Breast epithelium (tissue), 3 donors: ENCODE results near the gene IL20RA.

Experiments
- CTCF ChIP-seq, 3 donors: fragments of 450-650 bp; IDR thresholded peaks; one replicate each; pipeline ENCODE4 v1.5.1; 2016 to 2017; ENCODE audit warnings: antibody characterized with exemption in 3 of 3, mild to moderate bottlenecking in 3 of 3, moderate library complexity in 3 of 3
- POLR2A ChIP-seq: fragments of 450-650 bp; IDR thresholded peaks from one replicate; pipeline ENCODE4 v1.6.1; 2016; ENCODE audit warnings: antibody characterized with exemption, mild to moderate bottlenecking, moderate library complexity
- POLR2AphosphoS5 ChIP-seq, 3 donors: sonication (generic); formaldehyde crosslinking; IDR thresholded peaks; one replicate each; pipeline ENCODE4 v1.6.1; 2017; ENCODE audit warnings: antibody characterized with exemption in 3 of 3

DNA sequence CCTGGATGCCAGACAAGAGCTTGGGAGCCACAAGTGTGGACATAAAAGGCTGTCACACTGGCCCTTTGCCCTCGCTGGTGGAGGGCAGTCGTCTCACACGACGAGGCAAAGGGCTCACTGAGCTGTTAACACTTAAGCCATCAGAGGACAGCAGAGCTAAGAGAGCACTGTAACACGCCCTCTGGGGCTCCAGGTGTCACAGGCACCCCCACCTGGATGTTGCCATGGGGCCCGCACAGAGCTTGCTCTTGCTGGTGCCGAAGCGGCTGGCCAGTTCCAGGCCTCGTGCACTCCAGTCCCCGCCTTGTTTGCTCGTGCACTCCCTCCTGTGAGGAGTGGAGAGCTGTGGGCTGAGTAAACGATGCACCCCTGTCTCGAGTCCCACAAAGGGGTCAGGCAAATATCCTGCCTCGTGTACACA, 85.3 kb downstream of the IL20RA start:
- TF ChIP-seq CTCF (IDR thresholded peaks at IDR 0.05) = no peak
- TF ChIP-seq POLR2A = no peak
- TF ChIP-seq POLR2AphosphoS5 (IDR thresholded peaks at IDR 0.05) = no peak
